Karpas-422 (cell line): ENCODE results near the gene CENPI. TPM values are rescaled to one million over a fixed set of nuclear protein-coding genes. Genes with fewer than 3 reads are reported as not detected.
"Not testable (repeated sequence)": the region's sequence is repeated elsewhere in the genome, so short reads cannot be mapped to it uniquely, and the experiment has no call there.

Experiments used
- DNase-seq: peaks from one replicate; pipeline ENCODE4 v3.0.0-alpha.2; 2015
- H2AFZ ChIP-seq: fragments of 200-600 bp; sonication (generic); 2 replicates; pipeline ENCODE4 v1.6.1; 2014; ENCODE audit warnings: antibody characterized with exemption, low read length, mixed read lengths
- H3K27ac ChIP-seq: fragments of 200-600 bp; sonication (generic); 2 replicates; pipeline ENCODE4 v1.5.1; 2014; ENCODE audit warnings: mild to moderate bottlenecking, low read length, moderate library complexity
- H3K27me3 ChIP-seq: fragments of 200-600 bp; sonication (generic); 2 replicates; pipeline ENCODE4 v1.6.1; 2014; ENCODE audit warnings: low read length, mixed read lengths
- H3K36me3 ChIP-seq: fragments of 200-600 bp; sonication (generic); 2 replicates; pipeline ENCODE4 v1.6.1; 2014; ENCODE audit warnings: low read length, mixed read lengths; ENCODE audit not compliant: insufficient read depth
- H3K4me1 ChIP-seq: fragments of 200-600 bp; sonication (generic); 2 replicates; pipeline ENCODE4 v1.6.1; 2014; ENCODE audit warnings: mild to moderate bottlenecking, low read length, mixed read lengths
- H3K4me2 ChIP-seq: fragments of 200-600 bp; sonication (generic); 2 replicates; pipeline ENCODE4 v1.6.1; 2014; ENCODE audit warnings: low read length, low read depth, mild to moderate bottlenecking; ENCODE audit not compliant: poor library complexity, severe bottlenecking
- H3K4me3 ChIP-seq: fragments of 200-600 bp; sonication (generic); 2 replicates; pipeline ENCODE4 v1.5.1; 2014; ENCODE audit warnings: mild to moderate bottlenecking, antibody characterized with exemption, low read length, mixed read lengths
- H3K79me2 ChIP-seq: fragments of 200-600 bp; sonication (generic); 2 replicates; pipeline ENCODE4 v1.6.1; 2014; ENCODE audit warnings: mild to moderate bottlenecking, low read length, mixed read lengths
- H3K9ac ChIP-seq: fragments of 200-600 bp; sonication (generic); 2 replicates; pipeline ENCODE4 v1.6.0; 2014; ENCODE audit warnings: low read length
- H3K9me2 ChIP-seq: fragments of 200-600 bp; sonication (generic), shearing (Covaris generic); replicated peaks from 2 replicates; pipeline ENCODE4 v1.6.0; 2014; ENCODE audit warnings: mild to moderate bottlenecking, low read length, moderate library complexity; ENCODE audit not compliant: insufficient read depth
- H3K9me3 ChIP-seq: fragments of 300-700, 200-600 bp; sonication (generic); 2 replicates; pipeline ENCODE4 v1.6.1; 2014; ENCODE audit warnings: low read length, mixed read lengths
- H4K20me1 ChIP-seq: fragments of 200-600 bp; sonication (generic); 2 replicates; pipeline ENCODE4 v1.6.1; 2014; ENCODE audit warnings: mild to moderate bottlenecking, antibody characterized with exemption, low read length, low read depth; ENCODE audit not compliant: insufficient read depth
- total RNA-seq: library from RNA; depleted of rRNA; stranded (reverse); fragments of >200 nt; shearing (Covaris generic); gene quantifications from 2 replicates; pipeline ENCODE4 v1.2.3, GENCODE V29; 2014; ENCODE audit warnings: low replicate concordance; rRNA removed

CENPI gene
- total RNA-seq = 5.9 and 13.5 TPM in 2 replicates

- no peaks in the 10 kb centered on the region for H4K20me1 ChIP-seq
- H3K36me3 ChIP-seq = peaks cover 5% of the 10 kb centered on the region; the same call in 1 of the 2 replicates
- H3K4me2 ChIP-seq = peak within 1 kb of the TSS; percentile 74
- no peaks in the 10 kb centered on the region for H3K9me2 ChIP-seq
- H3K27me3 ChIP-seq = no peaks in the 10 kb centered on the region
- H3K79me2 ChIP-seq = peaks cover 27% of the 10 kb centered on the region
- H2AFZ ChIP-seq = peak within 1 kb of the TSS; percentile 79
- peak within 1 kb of the TSS; percentile 29; the same call in 1 of the 2 replicates for H3K27ac ChIP-seq
- peaks cover 16% of the 10 kb centered on the region for H3K4me1 ChIP-seq
- no peaks in the 10 kb centered on the region for H3K9me3 ChIP-seq
- peak within 1 kb of the TSS; percentile 74 for H3K4me3 ChIP-seq
- peak; percentile 96 for DNase-seq
- H3K9ac ChIP-seq = peak within 1 kb of the TSS; percentile 75
These were observed at the start of gene CENPI for GRCh38 chrX:101097546-101098453. CENPI (plus strand) TSS chrX:101098204; CDS start chrX:101101071, 2,867 bp downstream.

- Histone ChIP-seq H4K20me1 (no peaks in the 10 kb centered on the region), H3K27me3 (no peaks in the 10 kb centered on the region), H3K4me2 (peak overlapping the region; percentile 70), H3K36me3 (0 out of 2 replicates have a peak, but pooled peaks cover 2% of the 10 kb centered on the region), H3K9me3 (no peaks in the 10 kb centered on the region), H2AFZ (no peak overlapping the region), H3K4me3 (peak overlapping the region; percentile 78), H3K4me1 (peaks cover 10% of the 10 kb centered on the region), H3K27ac (peak overlapping the region; percentile 30; the same call in 1 of the 2 replicates), H3K9ac (peak overlapping the region; percentile 82), H3K79me2 (peaks cover 15% of the 10 kb centered on the region), H3K9me2 (no peaks in the 10 kb centered on the region)
- peak; percentile 41 for DNase-seq
These were observed 46.9 kb upstream of the CENPI start for GRCh38 chrX:101051153-101051548.

GRCh38 chrX:101051549-101052302, 46.3 kb upstream of the CENPI start, which contains the start of gene TRMT2B:
TRMT2B (minus strand) TSS chrX:101052111; CDS start chrX:101042289, 9,822 bp downstream.
- peak within 1 kb of the TSS; percentile 82 for H3K9ac ChIP-seq
- peaks cover 15% of the 10 kb centered on the region for H3K79me2 ChIP-seq
- 0 out of 2 replicates have a peak, but pooled peaks cover 2% of the 10 kb centered on the region for H3K36me3 ChIP-seq
- peak within 1 kb of the TSS; percentile 78 for H3K4me3 ChIP-seq
- H2AFZ ChIP-seq = peak within 1 kb of the TSS; percentile 62; the same call in 1 of the 2 replicates
- DNase-seq = peak; percentile 90
- peak within 1 kb of the TSS; percentile 30; the same call in 1 of the 2 replicates for H3K27ac ChIP-seq
- H3K4me2 ChIP-seq = peak within 1 kb of the TSS; percentile 70
- no peaks in the 10 kb centered on the region for H3K9me3 ChIP-seq
- no peaks in the 10 kb centered on the region for H3K9me2 ChIP-seq
- peaks cover 10% of the 10 kb centered on the region for H3K4me1 ChIP-seq
- H3K27me3 ChIP-seq = no peaks in the 10 kb centered on the region
- H4K20me1 ChIP-seq = no peaks in the 10 kb centered on the region

GRCh38 chrX:101056551-101056950, 41.5 kb upstream of the CENPI start:
- H2AFZ ChIP-seq, H3K4me2 ChIP-seq, H3K9me3 ChIP-seq, H3K9ac ChIP-seq, H3K36me3 ChIP-seq, H3K79me2 ChIP-seq, H3K27ac ChIP-seq, H3K9me2 ChIP-seq, H3K4me3 ChIP-seq, H4K20me1 ChIP-seq, H3K27me3 ChIP-seq, DNase-seq: not testable (repeated sequence)
- peaks cover 10% of the 10 kb centered on the region for H3K4me1 ChIP-seq

- Histone ChIP-seq H3K4me3 (no peak overlapping the region), H3K79me2 (no peaks in the 10 kb centered on the region), H4K20me1 (no peaks in the 10 kb centered on the region), H3K4me1 (peaks cover 8% of the 10 kb centered on the region), H3K9ac (no peak overlapping the region), H3K27me3 (no peaks in the 10 kb centered on the region), H3K36me3 (no peaks in the 10 kb centered on the region), H3K9me2 (no peaks in the 10 kb centered on the region), H3K9me3 (no peaks in the 10 kb centered on the region), H2AFZ (no peak overlapping the region), H3K27ac (no peak overlapping the region), H3K4me2 (no peak overlapping the region)
- DNase-seq = peak; percentile 48
These were observed 40.8 kb upstream of the CENPI start for GRCh38 chrX:101057093-101057714.

- DNase-seq = no peak
- Histone ChIP-seq H3K4me1 (no peaks in the 10 kb centered on the region), H3K36me3 (no peaks in the 10 kb centered on the region), H3K27ac (no peak overlapping the region), H3K79me2 (no peaks in the 10 kb centered on the region), H3K4me3 (no peak overlapping the region), H3K9ac (no peak overlapping the region), H3K4me2 (no peak overlapping the region), H4K20me1 (no peaks in the 10 kb centered on the region), H3K9me3 (no peaks in the 10 kb centered on the region), H3K27me3 (no peaks in the 10 kb centered on the region), H2AFZ (no peak overlapping the region), H3K9me2 (no peaks in the 10 kb centered on the region)
These were observed 35.8 kb upstream of the CENPI start for GRCh38 chrX:101062176-101062575.

- Histone ChIP-seq H3K36me3 (no peaks in the 10 kb centered on the region), H2AFZ (no peak overlapping the region), H4K20me1 (no peaks in the 10 kb centered on the region), H3K4me2 (no peak overlapping the region), H3K79me2 (no peaks in the 10 kb centered on the region), H3K4me1 (no peaks in the 10 kb centered on the region), H3K4me3 (no peak overlapping the region), H3K27ac (no peak overlapping the region), H3K27me3 (no peaks in the 10 kb centered on the region), H3K9me3 (no peaks in the 10 kb centered on the region), H3K9me2 (no peaks in the 10 kb centered on the region), H3K9ac (no peak overlapping the region)
- no peak for DNase-seq
These were observed 26.4 kb upstream of the CENPI start for GRCh38 chrX:101071582-101071981.
